HepG2 (cell line): Measurements from ENCODE around the gene THRA. TPM values are rescaled to one million over a fixed set of nuclear protein-coding genes. Genes with fewer than 3 reads are reported as not detected.
A peak's percentile ranks its signal among the peaks of the same experiment; 100 is the strongest.

Experiments
- ATAC-seq: fragments of 200-7000 bp; cut with Tn5 transposase; 3 replicates; pipeline ENCODE4 v1.9.1; 2020; ENCODE audit warnings: mild to moderate bottlenecking, moderate library complexity
- BruUV-seq: library from RNA; stranded (reverse); fragments of 400-500 nt; replicated peaks from 2 replicates; lab custom pipeline; 2021; lab: Mats Ljungman, UMichigan
- CTCF ChIA-PET: fragments of 300-600 bp; formaldehyde crosslinking; extraction: SDS; loops from one replicate; lab custom pipeline; 2021; ENCODE audit warnings: low total read pairs, inconsistent platforms, low intra/inter-chr PET ratio; lab: Yijun Ruan, JAX
- POLR2A ChIA-PET: fragments of 350-600 bp; sonication (Branson Sonifier 250); formaldehyde crosslinking; loops from one replicate; lab custom pipeline; 2020; ENCODE audit warnings: antibody characterized with exemption, inconsistent platforms; lab: Yijun Ruan, JAX
- DNase-seq: peaks from one replicate; pipeline ENCODE4 v3.0.0-alpha.2; 2015; ENCODE audit warnings: low spot score
- FAIRE-seq: peaks from 3 replicates; lab custom pipeline; 2011; peaks lifted over from hg19 to GRCh38; lab: Jason Lieb, UNC
- H2AFZ ChIP-seq: one replicate; pipeline ENCODE4 v1.6.1; 2011; ENCODE audit warnings: low read length, inconsistent platforms
- H3K27ac ChIP-seq: fragments of 300-600 bp; 3 replicates; pipeline ENCODE4 v1.8.0; 2011; ENCODE audit warnings: mixed run types, mild to moderate bottlenecking, mixed read lengths, low read length, inconsistent platforms; ENCODE audit not compliant: insufficient read depth; ENCODE audit errors: extremely low read length
- H3K27me3 ChIP-seq, 2 experiments: fragments of 200-600 bp in 1 of 2; 2 replicates in 1 of 2; 3 replicates in 1 of 2; pipeline versions ENCODE4 v1.6.0 to v1.8.0; 2011; ENCODE audit warnings: low read length in 2 of 2, mild to moderate bottlenecking in 2 of 2, moderate library complexity in 2 of 2, inconsistent platforms in 1 of 2; ENCODE audit not compliant: insufficient read depth in 2 of 2, control insufficient read depth in 1 of 2
- H3K36me3 ChIP-seq, 2 experiments: fragments of 200-600 bp in 1 of 2; replicated peaks in 1 of 2; 2 replicates in 1 of 2; 3 replicates in 1 of 2; pipeline versions ENCODE4 v1.5.1 to v1.8.0; 2011; ENCODE audit warnings: low read length in 2 of 2, inconsistent platforms in 1 of 2; ENCODE audit not compliant: insufficient read depth in 2 of 2, control insufficient read depth in 1 of 2
- H3K4me1 ChIP-seq: 2 replicates; pipeline ENCODE4 v1.5.1; 2012; ENCODE audit warnings: low read length, inconsistent platforms; ENCODE audit not compliant: insufficient read depth
- H3K4me2 ChIP-seq: 2 replicates; pipeline ENCODE4 v1.6.0; 2011; ENCODE audit warnings: low read depth, low read length, inconsistent platforms
- H3K4me3 ChIP-seq, 3 experiments: fragments of 200-600 bp in 1 of 3; sonication (generic), shearing (Covaris generic) in 1 of 3; replicated peaks in 1 of 3; 2 replicates each; pipeline ENCODE4 v1.5.1; 2011 to 2016; ENCODE audit warnings: low read length in 3 of 3, inconsistent platforms in 2 of 3, low read depth in 2 of 3, mild to moderate bottlenecking in 2 of 3, control low read depth in 1 of 3, mixed read lengths in 1 of 3; ENCODE audit not compliant: insufficient read depth in 1 of 3
- H3K79me2 ChIP-seq: one replicate; pipeline ENCODE4 v1.6.1; 2011; ENCODE audit warnings: low read length, inconsistent platforms; ENCODE audit not compliant: insufficient read depth
- H3K9ac ChIP-seq: 2 replicates; pipeline ENCODE4 v1.6.0; 2011; ENCODE audit warnings: mild to moderate bottlenecking, low read depth, low read length, inconsistent platforms; ENCODE audit not compliant: insufficient read depth
- H3K9me3 ChIP-seq: 2 replicates; pipeline ENCODE4 v1.5.1; 2012; ENCODE audit warnings: mild to moderate bottlenecking, low read length
- H4K20me1 ChIP-seq: 2 replicates; pipeline ENCODE4 v1.6.0; 2011; ENCODE audit warnings: inconsistent platforms, mild to moderate bottlenecking, low read length, moderate library complexity; ENCODE audit not compliant: insufficient read depth
- BCL6 ChIP-seq: IDR thresholded peaks from 2 replicates; pipeline ENCODE4 v1.6.1; 2016; ENCODE audit warnings: missing genetic modification reagents, missing compliant biosample characterization
- CBX5 ChIP-seq: sonication (generic); formaldehyde crosslinking; IDR thresholded peaks from 2 replicates; pipeline ENCODE4 v1.4.0; 2020; ENCODE audit warnings: missing genetic modification reagents, borderline replicate concordance
- KDM2A ChIP-seq: sonication (generic); formaldehyde crosslinking; IDR thresholded peaks from 2 replicates; pipeline ENCODE4 v1.4.0; 2020; ENCODE audit warnings: low read depth, missing genetic modification reagents, borderline replicate concordance
- NR2F1 ChIP-seq, 2 experiments: fragments of 450-650 bp in 1 of 2; formaldehyde crosslinking in 1 of 2; IDR thresholded peaks; 2 replicates each; pipeline versions ENCODE4 v1.5.0 to v1.6.1; 2016 to 2020; ENCODE audit warnings: mild to moderate bottlenecking in 1 of 2, missing compliant biosample characterization in 1 of 2, missing genetic modification reagents in 1 of 2, moderate library complexity in 1 of 2
- RAD21 ChIP-seq: fragments of 450-650 bp; formaldehyde crosslinking; IDR thresholded peaks from 2 replicates; pipeline ENCODE4 v1.5.0; 2020; ENCODE audit warnings: mild to moderate bottlenecking
- STAG1 ChIP-seq: sonication (generic); formaldehyde crosslinking; IDR thresholded peaks from 2 replicates; pipeline ENCODE4 v1.4.0; 2020; ENCODE audit warnings: missing genetic modification reagents
- ZNF430 ChIP-seq: sonication (generic); formaldehyde crosslinking; IDR thresholded peaks from 2 replicates; pipeline ENCODE4 v1.9.0; 2021; ENCODE audit warnings: mild to moderate bottlenecking, missing genetic modification reagents
- ZNF883 ChIP-seq: sonication (generic); formaldehyde crosslinking; IDR thresholded peaks from 2 replicates; pipeline ENCODE4 v1.5.1; 2020; ENCODE audit warnings: mild to moderate bottlenecking, missing genetic modification reagents; ENCODE audit errors: not compliant biosample characterization
- WGBS: methylation state at CpG from one replicate; pipeline ENCODE4 v1.1.6; 2017; ENCODE audit warnings: low lambda C conversion rate; 5-methylcytosine and 5-hydroxymethylcytosine counted together
- in situ Hi-C: cut with HindIII; loops from 2 replicates; pipeline ENCODE4 v1.10.0; 2017; ENCODE audit warnings: low pct_unique_long_range_greater_than_20kb; ENCODE audit not compliant: extremely low pct_ligation_motif_present
- intact Hi-C: fragments of 100-400 bp; cut with micrococcal nuclease; formaldehyde crosslinking; loops from one replicate; pipeline ENCODE4 v1.10.0; 2022; ENCODE audit not compliant: unreplicated experiment
- polyA plus RNA-seq, 8 experiments: library from polyadenylated mRNA; depleted of rRNA in 3 of 8; stranded (reverse) in 7 of 8; unstranded in 1 of 8; fragments of >200 nt; fragmentation: Illumina TruSeq in 4 of 8; extraction: Trizol in 4 of 8; gene quantifications; 2 replicates each; pipeline versions ENCODE4 v1.2.1 to v1.2.3, GENCODE V29; 2011 to 2016; ENCODE audit warnings: low read depth in 4 of 8, missing spikeins in 1 of 8, mixed read lengths in 1 of 8; ENCODE audit not compliant: insufficient read depth in 1 of 8
- total RNA-seq, 5 experiments: library from RNA; depleted of rRNA; stranded (reverse); fragments of >200 nt; fragmentation: Illumina TruSeq; extraction: Trizol; gene quantifications; 2 replicates each; pipeline ENCODE4 v1.2.3, GENCODE V29; 2016; ENCODE audit warnings: low read depth in 1 of 5
- TF ChIP-seq, protein P1 (sequence below): sonication (generic); formaldehyde crosslinking; IDR thresholded peaks from 2 replicates; pipeline ENCODE4 v1.4.0; 2020; ENCODE audit warnings: missing genetic modification reagents, borderline replicate concordance
- TF ChIP-seq, protein P2 (sequence below): sonication (generic); formaldehyde crosslinking; IDR thresholded peaks from 2 replicates; pipeline ENCODE4 v1.5.1; 2020; ENCODE audit warnings: missing genetic modification reagents, mild to moderate bottlenecking, borderline replicate concordance

Gene THRA
- total and polyA plus RNA-seq, 2 of the 13 experiments (the other 11 are each of a cell fraction or from before 2014, with no cell fraction given): 8.0 to 9.9 TPM

DNA sequence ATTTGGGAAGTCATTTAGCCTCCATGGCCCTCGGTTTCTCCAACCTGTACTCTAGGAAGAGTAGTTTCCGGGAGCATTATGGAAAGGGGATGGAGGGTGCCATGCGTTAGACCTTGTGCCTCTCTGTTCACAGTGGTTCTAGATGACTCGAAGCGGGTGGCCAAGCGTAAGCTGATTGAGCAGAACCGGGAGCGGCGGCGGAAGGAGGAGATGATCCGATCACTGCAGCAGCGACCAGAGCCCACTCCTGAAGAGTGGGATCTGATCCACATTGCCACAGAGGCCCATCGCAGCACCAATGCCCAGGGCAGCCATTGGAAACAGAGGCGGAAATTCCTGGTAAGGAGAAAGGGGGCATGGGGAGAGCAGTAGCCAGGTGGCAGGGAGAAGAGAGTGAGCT lies 21.7 kb downstream of the THRA start:
- H3K4me1 ChIP-seq: 0 out of 2 replicates have a peak, but pooled peaks cover 13% of the 10 kb centered on the region
- CTCF ChIA-PET: no interaction called here
- WGBS: 95% methylated on average over 14 of the region's 14 CpGs
- no peaks in the 10 kb centered on the region for H3K9me3 ChIP-seq
- no peaks in the 10 kb centered on the region for H4K20me1 ChIP-seq
- no TSS peak for BruUV-seq
- H3K4me3 ChIP-seq: no peak overlapping the region
- no peaks in the 10 kb centered on the region for H3K79me2 ChIP-seq
- intact Hi-C loops: no loop called here
- DNase-seq (no peak), FAIRE-seq (no peak), ATAC-seq (no peak)
- no peak overlapping the region for H3K4me2 ChIP-seq
- no peak for TF ChIP-seq ZNF430 (CRISPR knock-in tag)
- H3K36me3 ChIP-seq: peaks cover 21 to 43% of the 10 kb centered on the region in 2 experiments
- no peaks in the 10 kb centered on the region for H3K27me3 ChIP-seq
- POLR2A ChIA-PET: no interaction called here
- in situ Hi-C loops: no loop called here
- H3K27ac ChIP-seq: no peak overlapping the region
- H3K9ac ChIP-seq: no peak overlapping the region
- no peak overlapping the region for H2AFZ ChIP-seq

DNA sequence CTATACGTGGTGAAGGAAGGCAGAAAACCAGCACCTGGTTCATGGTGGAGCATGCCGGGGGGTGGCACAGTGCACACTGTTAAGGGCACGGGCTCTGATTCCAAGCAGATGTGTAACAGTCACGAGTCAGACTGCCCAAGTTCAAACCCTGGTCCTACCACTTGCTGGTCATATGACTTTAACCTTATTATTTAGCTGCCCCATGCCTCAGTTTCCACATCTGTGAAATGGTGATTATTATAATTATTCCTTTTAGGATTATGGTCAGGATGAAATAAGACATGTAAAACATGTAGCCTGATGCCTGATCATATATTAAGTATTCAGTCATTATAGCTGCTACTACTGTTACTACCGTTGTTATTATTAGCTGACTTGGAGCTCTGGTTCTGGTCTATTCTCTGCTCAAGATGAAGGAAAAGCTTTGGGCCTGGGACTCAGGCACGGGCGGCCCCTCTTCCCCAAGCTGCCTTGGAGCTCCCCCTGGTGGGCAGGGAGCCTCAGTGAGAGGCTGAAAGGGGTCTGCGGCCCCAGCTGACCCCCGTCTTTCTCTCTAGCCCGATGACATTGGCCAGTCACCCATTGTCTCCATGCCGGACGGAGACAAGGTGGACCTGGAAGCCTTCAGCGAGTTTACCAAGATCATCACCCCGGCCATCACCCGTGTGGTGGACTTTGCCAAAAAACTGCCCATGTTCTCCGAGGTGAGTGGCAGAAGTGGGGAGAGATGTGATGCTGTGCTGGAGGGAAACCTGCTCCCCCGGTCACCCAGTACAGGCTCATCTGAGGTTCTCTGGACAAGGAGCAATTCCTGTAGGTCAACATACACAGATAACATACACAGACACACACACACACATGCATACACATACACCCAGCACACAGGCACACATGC lies 23.6 kb downstream of the THRA start:
- CTCF ChIA-PET: interaction anchor here (0.7 to 2.2 kb wide), 7 partner anchors 11 to 73 kb away, joined by 3 to 11 read pairs (median 6); no protein-coding TSS in a partner anchor
- POLR2A ChIA-PET: interaction anchor here (0.6 to 1.7 kb wide), 12 partner anchors 11 to 72 kb away, joined by 3 to 8 read pairs (median 4); partner anchors contain the start of genes CASC3, CSF3, MED24 and NR1D1
- Histone ChIP-seq H3K9me3 (no peaks in the 10 kb centered on the region), H3K4me2 (no peak overlapping the region), H4K20me1 (no peaks in the 10 kb centered on the region), H3K27me3 (no peaks in the 10 kb centered on the region), H3K9ac (no peak overlapping the region), H3K4me3 (no peak overlapping the region), H3K36me3 (peaks cover 21 to 43% of the 10 kb centered on the region in 2 experiments), H3K27ac (no peak overlapping the region), H2AFZ (no peak overlapping the region), H3K4me1 (0 out of 2 replicates have a peak, but pooled peaks cover 13% of the 10 kb centered on the region), H3K79me2 (no peaks in the 10 kb centered on the region)
- DNase-seq: peak; percentile 52
- intact Hi-C loops (loop anchor here (1.0 kb wide), 2 partner anchors 47 to 73 kb away; no protein-coding TSS in a partner anchor), in situ Hi-C loops (loop anchor here (5.0 kb wide), 1 partner anchor 49 kb away; no protein-coding TSS in a partner anchor)
- peak; percentile 64 for ATAC-seq
- WGBS: 78% methylated on average over 17 of the region's 17 CpGs
- no TSS peak for BruUV-seq
- peak; percentile 43 for FAIRE-seq
- TF ChIP-seq BCL6 (CRISPR knock-in tag) (0 out of 2 replicates have a peak, but pooled peaks have one; percentile 21), RAD21 (CRISPR knock-in tag) (peak; percentile 97), ZNF883 (CRISPR knock-in tag) (peak; percentile 19), NR2F1 (CRISPR knock-in tag; IDR thresholded peaks at IDR 0.05) (0 out of 4 replicates have a peak, but pooled peaks of 1 of the 2 experiments have one; percentile 7), CBX5 (CRISPR knock-in tag) (peak; percentile 35; the same call in 1 of the 2 replicates), KDM2A (peak; percentile 67; the same call in 1 of the 2 replicates), STAG1 (CRISPR knock-in tag) (peak; percentile 92)
- TF ChIP-seq, protein P1, sequence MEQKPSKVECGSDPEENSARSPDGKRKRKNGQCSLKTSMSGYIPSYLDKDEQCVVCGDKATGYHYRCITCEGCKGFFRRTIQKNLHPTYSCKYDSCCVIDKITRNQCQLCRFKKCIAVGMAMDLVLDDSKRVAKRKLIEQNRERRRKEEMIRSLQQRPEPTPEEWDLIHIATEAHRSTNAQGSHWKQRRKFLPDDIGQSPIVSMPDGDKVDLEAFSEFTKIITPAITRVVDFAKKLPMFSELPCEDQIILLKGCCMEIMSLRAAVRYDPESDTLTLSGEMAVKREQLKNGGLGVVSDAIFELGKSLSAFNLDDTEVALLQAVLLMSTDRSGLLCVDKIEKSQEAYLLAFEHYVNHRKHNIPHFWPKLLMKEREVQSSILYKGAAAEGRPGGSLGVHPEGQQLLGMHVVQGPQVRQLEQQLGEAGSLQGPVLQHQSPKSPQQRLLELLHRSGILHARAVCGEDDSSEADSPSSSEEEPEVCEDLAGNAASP: peak; percentile 95
- TF ChIP-seq, protein P2, sequence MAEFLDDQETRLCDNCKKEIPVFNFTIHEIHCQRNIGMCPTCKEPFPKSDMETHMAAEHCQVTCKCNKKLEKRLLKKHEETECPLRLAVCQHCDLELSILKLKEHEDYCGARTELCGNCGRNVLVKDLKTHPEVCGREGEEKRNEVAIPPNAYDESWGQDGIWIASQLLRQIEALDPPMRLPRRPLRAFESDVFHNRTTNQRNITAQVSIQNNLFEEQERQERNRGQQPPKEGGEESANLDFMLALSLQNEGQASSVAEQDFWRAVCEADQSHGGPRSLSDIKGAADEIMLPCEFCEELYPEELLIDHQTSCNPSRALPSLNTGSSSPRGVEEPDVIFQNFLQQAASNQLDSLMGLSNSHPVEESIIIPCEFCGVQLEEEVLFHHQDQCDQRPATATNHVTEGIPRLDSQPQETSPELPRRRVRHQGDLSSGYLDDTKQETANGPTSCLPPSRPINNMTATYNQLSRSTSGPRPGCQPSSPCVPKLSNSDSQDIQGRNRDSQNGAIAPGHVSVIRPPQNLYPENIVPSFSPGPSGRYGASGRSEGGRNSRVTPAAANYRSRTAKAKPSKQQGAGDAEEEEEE: no peak
